Measurements from ENCODE around the gene HHAT. TPM values are rescaled to one million over a fixed set of nuclear protein-coding genes. Genes with fewer than 3 reads are reported as not detected.

The HHAT gene
- polyA plus RNA-seq, 3 donors from 2014 or later, result 0.38 to 1.4 TPM; not detected in 1

- DNase-seq, result no peak
- H3K4me3 Mint-ChIP-seq, result no peak overlapping the region
- H3K27me3 Mint-ChIP-seq (ENCODE audit: low read depth in 3 of 3), result peaks cover 0 to 3% (median 0%) of the 10 kb centered on the region in 3 donors
- H3K36me3 Mint-ChIP-seq, result no peaks in the 10 kb centered on the region
- no peak overlapping the region for H3K27ac Mint-ChIP-seq
- H3K4me1 Mint-ChIP-seq, result no peaks in the 10 kb centered on the region
- no peaks in the 10 kb centered on the region for H3K9me3 Mint-ChIP-seq
Observed at GRCh38 chr1:210681158-210681557, 352.5 kb downstream of the HHAT start.

- DNase-seq, result no peak
- Mint-ChIP-seq H3K36me3 (no peaks in the 10 kb centered on the region), H3K4me1 (no peaks in the 10 kb centered on the region), H3K9me3 (no peaks in the 10 kb centered on the region), H3K4me3 (no peak overlapping the region), H3K27ac (no peak overlapping the region), H3K27me3 (ENCODE audit: low read depth in 3 of 3) (peaks cover 0 to 5% (median 0%) of the 10 kb centered on the region in 3 donors)
Observed at GRCh38 chr1:210683403-210684047, 354.8 kb downstream of the HHAT start.

GRCh38 chr1:210684466-210685294, 356.0 kb downstream of the HHAT start:
- no peak for DNase-seq
- no peaks in the 10 kb centered on the region for H3K4me1 Mint-ChIP-seq
- peaks cover 0 to 4% (median 0%) of the 10 kb centered on the region in 3 donors for H3K27me3 Mint-ChIP-seq (ENCODE audit: low read depth in 3 of 3)
- no peaks in the 10 kb centered on the region for H3K36me3 Mint-ChIP-seq
- no peak overlapping the region for H3K4me3 Mint-ChIP-seq
- H3K9me3 Mint-ChIP-seq, result no peaks in the 10 kb centered on the region
- H3K27ac Mint-ChIP-seq, result no peak overlapping the region

GRCh38 chr1:210685295-210685650, 356.6 kb downstream of the HHAT start:
- Mint-ChIP-seq H3K9me3 (no peaks in the 10 kb centered on the region), H3K36me3 (no peaks in the 10 kb centered on the region), H3K27me3 (ENCODE audit: low read depth in 3 of 3) (peaks cover 0 to 4% (median 0%) of the 10 kb centered on the region in 3 donors), H3K27ac (no peak overlapping the region), H3K4me3 (no peak overlapping the region), H3K4me1 (no peaks in the 10 kb centered on the region)
- no peak for DNase-seq

- Mint-ChIP-seq H3K27ac (no peak overlapping the region), H3K36me3 (no peaks in the 10 kb centered on the region), H3K27me3 (ENCODE audit: low read depth in 3 of 3) (peaks cover 0 to 4% (median 0%) of the 10 kb centered on the region in 3 donors), H3K4me3 (no peak overlapping the region), H3K4me1 (no peaks in the 10 kb centered on the region), H3K9me3 (no peaks in the 10 kb centered on the region)
- DNase-seq, result no peak
Observed at GRCh38 chr1:210686841-210687240, 358.1 kb downstream of the HHAT start.

- Mint-ChIP-seq H3K9me3 (no peaks in the 10 kb centered on the region), H3K4me1 (peaks cover 7 to 8% of the 10 kb centered on the region in 2 donors), H3K4me3 (no peak overlapping the region), H3K27me3 (ENCODE audit: low read depth in 3 of 3) (peaks cover 0 to 4% (median 0%) of the 10 kb centered on the region in 3 donors), H3K36me3 (no peaks in the 10 kb centered on the region), H3K27ac (no peak overlapping the region)
- no peak for DNase-seq
Observed at GRCh38 chr1:210687582-210688279, 359.0 kb downstream of the HHAT start.

- Mint-ChIP-seq H3K36me3 (no peaks in the 10 kb centered on the region), H3K27me3 (ENCODE audit: low read depth in 3 of 3) (peaks cover 0 to 6% (median 2%) of the 10 kb centered on the region in 3 donors), H3K27ac (no peak overlapping the region), H3K9me3 (no peaks in the 10 kb centered on the region), H3K4me3 (no peak overlapping the region), H3K4me1 (peaks cover 14 to 17% of the 10 kb centered on the region in 2 donors)
- no peak for DNase-seq
Observed at GRCh38 chr1:210688512-210689234, 360.0 kb downstream of the HHAT start.

- Mint-ChIP-seq H3K27me3 (ENCODE audit: low read depth in 3 of 3) (peaks cover 2 to 6% (median 4%) of the 10 kb centered on the region in 3 donors), H3K27ac (no peak overlapping the region), H3K36me3 (no peaks in the 10 kb centered on the region), H3K4me3 (no peak overlapping the region), H3K4me1 (peaks cover 14 to 20% of the 10 kb centered on the region in 2 donors), H3K9me3 (no peaks in the 10 kb centered on the region)
- no peak for DNase-seq
Observed at GRCh38 chr1:210689826-210690225, 361.1 kb downstream of the HHAT start.

- peaks cover 14 to 20% of the 10 kb centered on the region in 2 donors for H3K4me1 Mint-ChIP-seq
- H3K4me3 Mint-ChIP-seq, result no peak overlapping the region
- DNase-seq, result no peak
- no peaks in the 10 kb centered on the region for H3K36me3 Mint-ChIP-seq
- H3K9me3 Mint-ChIP-seq, result no peaks in the 10 kb centered on the region
- peaks cover 2 to 4% (median 4%) of the 10 kb centered on the region in 3 donors for H3K27me3 Mint-ChIP-seq (ENCODE audit: low read depth in 3 of 3)
- no peak overlapping the region for H3K27ac Mint-ChIP-seq
Observed at GRCh38 chr1:210690236-210690635, 361.5 kb downstream of the HHAT start.

- Mint-ChIP-seq H3K9me3 (no peaks in the 10 kb centered on the region), H3K4me3 (no peak overlapping the region), H3K4me1 (peaks cover 14 to 20% of the 10 kb centered on the region in 2 donors), H3K27ac (no peak overlapping the region), H3K27me3 (ENCODE audit: low read depth in 3 of 3) (peaks cover 2 to 4% (median 4%) of the 10 kb centered on the region in 3 donors), H3K36me3 (no peaks in the 10 kb centered on the region)
- DNase-seq, result no peak
Observed at GRCh38 chr1:210691039-210691610, 362.4 kb downstream of the HHAT start.

GRCh38 chr1:210692796-210693195, 364.1 kb downstream of the HHAT start:
- Mint-ChIP-seq H3K27ac (peak overlapping the region in 2 of 6 donors; percentile 27 to 43), H3K4me3 (peak overlapping the region in 2 of 5 donors; percentile 8 to 64), H3K27me3 (ENCODE audit: low read depth in 3 of 3) (peaks cover 2 to 4% (median 2%) of the 10 kb centered on the region in 3 donors), H3K9me3 (no peaks in the 10 kb centered on the region), H3K36me3 (no peaks in the 10 kb centered on the region), H3K4me1 (peaks cover 17 to 29% of the 10 kb centered on the region in 2 donors)
- peak; percentile 3 to 9 (median 8) for DNase-seq

GRCh38 chr1:210695026-210695425, 366.3 kb downstream of the HHAT start:
- Mint-ChIP-seq H3K27me3 (ENCODE audit: low read depth in 3 of 3) (peaks cover 4% of the 10 kb centered on the region in 3 donors), H3K27ac (no peak overlapping the region), H3K36me3 (no peaks in the 10 kb centered on the region), H3K4me1 (peaks cover 17 to 29% of the 10 kb centered on the region in 2 donors), H3K9me3 (no peaks in the 10 kb centered on the region), H3K4me3 (no peak overlapping the region)
- DNase-seq, result no peak

- DNase-seq, result no peak
- no peaks in the 10 kb centered on the region for H3K36me3 Mint-ChIP-seq
- no peak overlapping the region for H3K27ac Mint-ChIP-seq
- H3K27me3 Mint-ChIP-seq (ENCODE audit: low read depth in 3 of 3), result peaks cover 4 to 8% (median 4%) of the 10 kb centered on the region in 3 donors
- no peaks in the 10 kb centered on the region for H3K9me3 Mint-ChIP-seq
- peaks cover 17 to 29% of the 10 kb centered on the region in 2 donors for H3K4me1 Mint-ChIP-seq
- no peak overlapping the region for H3K4me3 Mint-ChIP-seq
Observed at GRCh38 chr1:210696709-210697108, 368.0 kb downstream of the HHAT start.

All from immature natural killer cell (primary cell).